ENCODE results near the gene ZNF385A.

Gene ZNF385A

DNA sequence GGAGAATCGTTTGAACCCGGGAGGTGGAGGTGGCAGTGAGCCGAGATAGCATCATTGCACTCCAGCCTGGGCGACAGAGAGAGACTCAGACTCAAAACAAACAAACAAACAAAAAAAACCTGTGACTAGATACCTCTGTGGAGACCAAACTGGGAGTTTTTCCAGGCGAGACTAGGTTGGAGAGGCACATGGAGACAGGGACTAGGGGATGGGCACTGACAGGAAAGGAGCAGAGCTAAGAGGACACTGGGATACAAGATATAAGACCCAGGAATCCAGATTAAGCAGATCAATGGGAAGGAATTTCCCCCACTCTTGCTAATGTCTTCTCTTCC, 39.2 kb upstream of the ZNF385A start:
- no peak overlapping the region for H3K9ac ChIP-seq (ENCODE audit: low read depth, low read length)
- H2AFZ ChIP-seq (ENCODE audit: low read depth, low read length), result no peak overlapping the region
- H3K27me3 ChIP-seq (ENCODE audit: insufficient read depth, low read length, poor library complexity), result peaks cover 58% of the 10 kb centered on the region
- TF ChIP-seq, protein P1, sequence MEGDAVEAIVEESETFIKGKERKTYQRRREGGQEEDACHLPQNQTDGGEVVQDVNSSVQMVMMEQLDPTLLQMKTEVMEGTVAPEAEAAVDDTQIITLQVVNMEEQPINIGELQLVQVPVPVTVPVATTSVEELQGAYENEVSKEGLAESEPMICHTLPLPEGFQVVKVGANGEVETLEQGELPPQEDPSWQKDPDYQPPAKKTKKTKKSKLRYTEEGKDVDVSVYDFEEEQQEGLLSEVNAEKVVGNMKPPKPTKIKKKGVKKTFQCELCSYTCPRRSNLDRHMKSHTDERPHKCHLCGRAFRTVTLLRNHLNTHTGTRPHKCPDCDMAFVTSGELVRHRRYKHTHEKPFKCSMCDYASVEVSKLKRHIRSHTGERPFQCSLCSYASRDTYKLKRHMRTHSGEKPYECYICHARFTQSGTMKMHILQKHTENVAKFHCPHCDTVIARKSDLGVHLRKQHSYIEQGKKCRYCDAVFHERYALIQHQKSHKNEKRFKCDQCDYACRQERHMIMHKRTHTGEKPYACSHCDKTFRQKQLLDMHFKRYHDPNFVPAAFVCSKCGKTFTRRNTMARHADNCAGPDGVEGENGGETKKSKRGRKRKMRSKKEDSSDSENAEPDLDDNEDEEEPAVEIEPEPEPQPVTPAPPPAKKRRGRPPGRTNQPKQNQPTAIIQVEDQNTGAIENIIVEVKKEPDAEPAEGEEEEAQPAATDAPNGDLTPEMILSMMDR (IDR thresholded peaks at IDR 0.05; ENCODE audit: borderline replicate concordance, extremely low read depth, low read length, poor library complexity, severe bottlenecking), result no peak
- TF ChIP-seq EZH2 (IDR thresholded peaks at IDR 0.05; ENCODE audit: borderline replicate concordance, low read depth, low read length, severe bottlenecking), result no peak
- H3K79me2 ChIP-seq (ENCODE audit: insufficient read depth, low read length), result peaks cover 4% of the 10 kb centered on the region
- H3K4me2 ChIP-seq (ENCODE audit: insufficient read depth, low read length), result no peak overlapping the region
- no peak for DNase-seq
- H3K4me1 ChIP-seq (ENCODE audit: insufficient read depth, low read length), result peaks cover 17% of the 10 kb centered on the region
- H3K4me3 ChIP-seq (ENCODE audit: low read depth in 1 of 2, low read length in 2 of 2), result no peak overlapping the region
- no peaks in the 10 kb centered on the region for H4K20me1 ChIP-seq (ENCODE audit: insufficient read depth, low read length)
- H3K36me3 ChIP-seq (ENCODE audit: insufficient read depth, low read length), result no peaks in the 10 kb centered on the region
- no peak overlapping the region for H3K27ac ChIP-seq (ENCODE audit: low read length)
- no peak for ATAC-seq (ENCODE audit: insufficient read depth, low read depth)
- no peaks in the 10 kb centered on the region for H3K9me3 ChIP-seq (ENCODE audit: insufficient read depth, low read length, severe bottlenecking)

DNA sequence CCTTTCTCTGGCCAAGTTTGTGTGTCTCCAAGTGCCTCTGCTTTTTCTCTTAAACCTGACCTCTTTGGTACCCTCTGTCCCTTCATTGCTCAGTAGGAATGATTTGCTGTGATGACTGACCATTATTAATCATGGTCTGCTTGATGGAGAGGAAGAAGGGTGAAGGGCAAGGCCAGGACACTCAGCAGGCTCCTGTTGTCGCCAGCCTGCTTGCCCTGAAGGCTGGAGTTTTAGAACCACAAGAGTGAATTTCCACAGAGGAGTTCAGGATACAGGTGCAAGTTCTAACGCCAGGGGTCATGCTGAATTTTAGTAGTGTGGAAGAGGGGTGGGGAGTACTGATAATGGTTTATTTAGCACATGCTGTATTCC, 37.3 kb upstream of the ZNF385A start:
- no peaks in the 10 kb centered on the region for H3K9me3 ChIP-seq (ENCODE audit: insufficient read depth, low read length, severe bottlenecking)
- no peak overlapping the region for H3K4me3 ChIP-seq (ENCODE audit: low read depth in 1 of 2, low read length in 2 of 2)
- no peaks in the 10 kb centered on the region for H4K20me1 ChIP-seq (ENCODE audit: insufficient read depth, low read length)
- no peak overlapping the region for H3K27ac ChIP-seq (ENCODE audit: low read length)
- DNase-seq (no peak), ATAC-seq (ENCODE audit: insufficient read depth, low read depth) (no peak)
- no peak overlapping the region for H3K9ac ChIP-seq (ENCODE audit: low read depth, low read length)
- no peak overlapping the region for H2AFZ ChIP-seq (ENCODE audit: low read depth, low read length)
- H3K79me2 ChIP-seq (ENCODE audit: insufficient read depth, low read length), result peaks cover 23% of the 10 kb centered on the region
- no peak for TF ChIP-seq EZH2 (IDR thresholded peaks at IDR 0.05; ENCODE audit: borderline replicate concordance, low read depth, low read length, severe bottlenecking)
- TF ChIP-seq, protein P1 (IDR thresholded peaks at IDR 0.05; ENCODE audit: borderline replicate concordance, extremely low read depth, low read length, poor library complexity, severe bottlenecking), result no peak
- peaks cover 32% of the 10 kb centered on the region for H3K4me1 ChIP-seq (ENCODE audit: insufficient read depth, low read length)
- no peaks in the 10 kb centered on the region for H3K36me3 ChIP-seq (ENCODE audit: insufficient read depth, low read length)
- peaks cover 45% of the 10 kb centered on the region for H3K27me3 ChIP-seq (ENCODE audit: insufficient read depth, low read length, poor library complexity)
- no peak overlapping the region for H3K4me2 ChIP-seq (ENCODE audit: insufficient read depth, low read length)

DNA sequence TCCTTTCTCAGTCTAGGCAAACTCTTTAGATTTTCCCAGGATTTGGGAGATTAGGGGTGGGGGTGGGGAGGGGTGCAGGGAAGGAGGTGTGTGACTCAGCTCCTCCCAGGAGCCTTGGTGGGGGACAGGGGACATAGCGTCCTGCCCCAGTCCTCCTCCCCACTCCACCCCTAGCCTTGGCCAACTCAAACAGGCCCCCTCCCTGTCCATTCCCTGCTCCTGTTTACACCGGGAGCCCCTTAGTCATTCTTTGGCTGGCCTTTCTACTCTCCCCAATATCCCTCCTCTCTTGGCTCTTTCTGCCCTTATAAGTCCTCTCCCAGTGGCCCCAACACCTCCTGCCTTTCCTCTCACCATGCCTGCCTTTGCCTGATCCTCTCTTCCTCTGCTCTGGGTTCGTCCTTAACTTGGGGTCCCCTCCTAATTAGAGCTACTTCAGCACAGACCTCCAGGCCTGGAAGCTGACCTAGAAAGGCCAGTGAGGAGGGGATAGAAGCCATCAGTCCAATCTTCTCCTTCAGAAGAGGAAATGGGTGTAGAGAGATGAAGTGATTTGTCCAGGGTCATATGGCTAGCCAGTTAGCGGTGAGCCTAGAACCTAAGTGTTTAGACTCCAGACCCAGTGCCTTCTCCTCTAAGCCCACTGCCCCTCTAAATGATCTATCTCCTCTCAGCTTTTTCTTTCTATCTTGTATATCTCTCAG, 36.8 kb upstream of the ZNF385A start:
- H2AFZ ChIP-seq (ENCODE audit: low read depth, low read length), result no peak overlapping the region
- H3K27ac ChIP-seq (ENCODE audit: low read length), result no peak overlapping the region
- H3K4me1 ChIP-seq (ENCODE audit: insufficient read depth, low read length), result peaks cover 37% of the 10 kb centered on the region
- H3K9ac ChIP-seq (ENCODE audit: low read depth, low read length), result no peak overlapping the region
- H3K4me2 ChIP-seq (ENCODE audit: insufficient read depth, low read length), result no peak overlapping the region
- TF ChIP-seq, protein P1 (IDR thresholded peaks at IDR 0.05; ENCODE audit: borderline replicate concordance, extremely low read depth, low read length, poor library complexity, severe bottlenecking), result no peak
- no peak for TF ChIP-seq EZH2 (IDR thresholded peaks at IDR 0.05; ENCODE audit: borderline replicate concordance, low read depth, low read length, severe bottlenecking)
- H3K27me3 ChIP-seq (ENCODE audit: insufficient read depth, low read length, poor library complexity), result peaks cover 40% of the 10 kb centered on the region
- H3K9me3 ChIP-seq (ENCODE audit: insufficient read depth, low read length, severe bottlenecking), result no peaks in the 10 kb centered on the region
- H3K36me3 ChIP-seq (ENCODE audit: insufficient read depth, low read length), result no peaks in the 10 kb centered on the region
- no peaks in the 10 kb centered on the region for H4K20me1 ChIP-seq (ENCODE audit: insufficient read depth, low read length)
- ATAC-seq (ENCODE audit: insufficient read depth, low read depth) (no peak), DNase-seq (no peak)
- H3K79me2 ChIP-seq (ENCODE audit: insufficient read depth, low read length), result peaks cover 29% of the 10 kb centered on the region
- no peak overlapping the region for H3K4me3 ChIP-seq (ENCODE audit: low read depth in 1 of 2, low read length in 2 of 2)

All from DND-41 (cell line).